Bronchial epithelial cell (primary cell): Measurements from ENCODE around the gene FAM53B. TPM values are rescaled to one million over a fixed set of nuclear protein-coding genes. Genes with fewer than 3 reads are reported as not detected.
"Not testable (repeated sequence)": the region's sequence is repeated elsewhere in the genome, so short reads cannot be mapped to it uniquely, and the experiment has no call there.

Source experiments
- DNase-seq: peaks from one replicate; pipeline ENCODE4 v3.0.0-alpha.2; 2010; ENCODE audit warnings: low read depth
- FAIRE-seq: peaks from 2 replicates; lab custom pipeline; 2011; peaks lifted over from hg19 to GRCh38; lab: Jason Lieb, UNC
- H3K27me3 ChIP-seq: 2 replicates; pipeline ENCODE4 v1.5.1; 2011; ENCODE audit warnings: low read length; ENCODE audit not compliant: control insufficient read depth, insufficient read depth
- H3K36me3 ChIP-seq: 2 replicates; pipeline ENCODE4 v1.5.1; 2011; ENCODE audit warnings: low read length; ENCODE audit not compliant: control insufficient read depth, insufficient read depth
- H3K4me3 ChIP-seq: 2 replicates; pipeline ENCODE4 v1.5.1; 2011; ENCODE audit warnings: mild to moderate bottlenecking, low read depth, low read length, control low read depth
- CTCF ChIP-seq: IDR thresholded peaks from 2 replicates; pipeline ENCODE4 v1.5.1; 2011; ENCODE audit warnings: mild to moderate bottlenecking, moderate library complexity, low read length, control low read depth, inconsistent platforms; ENCODE audit not compliant: insufficient read depth, severe bottlenecking
- total RNA-seq: library from RNA; depleted of rRNA; stranded (reverse); fragments of >200 nt; gene quantifications from 2 replicates; pipeline ENCODE4 v1.2.1, GENCODE V29; 2014

Gene FAM53B
- total RNA-seq, 1 donor from 2014 or later, result 19.5 TPM

GRCh38 chr10:124615259-124615658 is 128.9 kb downstream of the FAM53B start:
- H3K4me3 ChIP-seq, result no peak overlapping the region
- peaks cover 9% of the 10 kb centered on the region for H3K36me3 ChIP-seq
- TF ChIP-seq CTCF, result no peak
- no peaks in the 10 kb centered on the region for H3K27me3 ChIP-seq
- no peak for DNase-seq
- FAIRE-seq, result no peak

GRCh38 chr10:124614003-124614659 is 130.0 kb downstream of the FAM53B start:
- FAIRE-seq (no peak), DNase-seq (no peak)
- H3K36me3 ChIP-seq, result peaks cover 9% of the 10 kb centered on the region
- no peak for TF ChIP-seq CTCF
- no peaks in the 10 kb centered on the region for H3K27me3 ChIP-seq
- no peak overlapping the region for H3K4me3 ChIP-seq

GRCh38 chr10:124612611-124613498 is 131.3 kb downstream of the FAM53B start:
- DNase-seq, result no peak
- Histone ChIP-seq H3K36me3 (peaks cover 3% of the 10 kb centered on the region), H3K4me3 (no peak overlapping the region), H3K27me3 (no peaks in the 10 kb centered on the region)
- no peak for TF ChIP-seq CTCF
- FAIRE-seq, result no peak

DNA sequence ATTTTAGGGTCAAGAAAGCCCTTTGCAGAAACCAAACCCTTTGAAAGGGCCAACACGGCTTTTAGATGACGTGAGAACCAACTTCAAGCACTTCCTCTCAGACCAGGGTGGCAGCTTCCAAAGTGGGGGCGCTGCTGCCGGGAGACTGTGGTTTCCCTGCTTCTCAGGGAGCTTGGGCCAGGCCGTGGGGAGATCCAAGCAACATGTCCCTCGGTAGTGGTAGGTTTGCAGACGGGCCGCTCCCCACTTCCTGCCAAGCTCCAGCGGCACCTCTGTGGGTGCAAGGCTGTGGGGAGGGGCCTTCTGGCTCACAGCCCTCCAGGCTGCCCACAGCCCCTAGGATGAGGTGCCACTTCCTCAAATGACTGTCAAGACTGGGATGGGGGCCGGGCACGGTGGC is 132.4 kb downstream of the FAM53B start:
- DNase-seq (no peak), FAIRE-seq (no peak)
- Histone ChIP-seq H3K36me3 (peaks cover 3% of the 10 kb centered on the region), H3K27me3 (no peaks in the 10 kb centered on the region), H3K4me3 (no peak overlapping the region)
- no peak for TF ChIP-seq CTCF

DNA sequence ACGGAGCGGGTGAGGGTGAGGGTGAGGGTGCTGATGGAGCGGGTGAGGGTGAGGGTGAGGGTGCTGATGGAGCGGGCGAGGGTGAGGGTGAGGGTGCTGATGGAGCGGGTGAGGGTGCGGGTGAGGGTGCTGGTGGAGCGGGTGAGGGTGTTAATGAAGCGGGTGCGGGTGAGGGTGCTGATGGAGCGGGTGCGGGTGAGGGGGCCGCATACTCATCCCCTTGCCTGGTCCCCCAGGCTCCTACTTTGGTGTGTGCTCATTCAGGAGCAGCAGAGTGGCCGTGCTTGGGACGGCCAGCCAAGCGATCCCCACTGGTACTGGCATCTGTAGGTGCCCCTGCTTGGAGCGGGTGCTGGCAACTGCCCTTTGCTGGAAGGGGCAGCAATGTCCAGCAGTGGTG is 133.3 kb downstream of the FAM53B start:
- not testable (repeated sequence) for DNase-seq, FAIRE-seq, H3K36me3 ChIP-seq, H3K4me3 ChIP-seq, H3K27me3 ChIP-seq

DNA sequence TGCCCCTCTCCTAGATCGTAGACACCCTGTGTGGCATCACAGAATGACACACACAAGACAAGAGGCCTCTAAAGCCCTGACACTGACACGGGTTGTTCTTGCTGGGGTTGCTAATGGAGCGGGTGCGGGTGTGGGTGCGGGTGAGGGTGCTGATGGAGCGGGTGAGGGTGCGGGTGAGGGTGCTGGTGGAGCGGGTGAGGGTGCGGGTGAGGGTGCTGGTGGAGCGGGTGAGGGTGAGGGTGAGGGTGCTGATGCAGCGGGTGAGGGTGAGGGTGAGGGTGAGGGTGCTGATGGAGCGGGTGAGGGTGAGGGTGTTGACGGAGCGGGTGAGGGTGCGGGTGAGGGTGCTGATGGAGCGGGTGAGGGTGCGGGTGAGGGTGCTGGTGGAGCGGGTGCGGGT is 134.0 kb downstream of the FAM53B start:
- H3K4me3 ChIP-seq, DNase-seq, H3K27me3 ChIP-seq, H3K36me3 ChIP-seq, FAIRE-seq: not testable (repeated sequence)
